Cerebellar cortex (tissue), 1 donor: ENCODE data around the gene BEND2.
"Not testable (repeated sequence)": the region's sequence is repeated elsewhere in the genome, so short reads cannot be mapped to it uniquely, and the experiment has no call there.

Experiments used
- DNase-seq: peaks from one replicate; pipeline ENCODE4 v3.0.0-alpha.2; 2015; ENCODE audit warnings: low spot score

The BEND2 gene

GRCh38 chrX:18220786-18221185, at the start of gene BEND2:
BEND2 (minus strand) TSS chrX:18220886; CDS start chrX:18220750, 136 bp downstream.
- DNase-seq: no peak

- no peak for DNase-seq
Observed at GRCh38 chrX:18255059-18255458, 34.4 kb upstream of the BEND2 start.

- no peak for DNase-seq
Observed at GRCh38 chrX:18252644-18253359, 32.1 kb upstream of the BEND2 start.

GRCh38 chrX:18229646-18230045, 9.0 kb upstream of the BEND2 start:
- not testable (repeated sequence) for DNase-seq

GRCh38 chrX:18228069-18228468, 7.4 kb upstream of the BEND2 start:
- no peak for DNase-seq

- no peak for DNase-seq
Observed at GRCh38 chrX:18227458-18227857, 6.8 kb upstream of the BEND2 start.

- DNase-seq: peak; percentile 17
Observed at GRCh38 chrX:18210470-18210869, 10.2 kb downstream of the BEND2 start.

- no peak for DNase-seq
Observed at GRCh38 chrX:18206657-18207056, 14.0 kb downstream of the BEND2 start.

- no peak for DNase-seq
Observed at GRCh38 chrX:18203631-18204030, 17.1 kb downstream of the BEND2 start.

GRCh38 chrX:18194688-18195087, 26.0 kb downstream of the BEND2 start:
- no peak for DNase-seq

GRCh38 chrX:18179446-18179845, 41.2 kb downstream of the BEND2 start:
- no peak for DNase-seq

- DNase-seq: no peak
Observed at GRCh38 chrX:18174971-18175370, 45.7 kb downstream of the BEND2 start.

- no peak for DNase-seq
Observed at GRCh38 chrX:18174209-18174608, 46.5 kb downstream of the BEND2 start.

- peak; percentile 50 for DNase-seq
Observed at GRCh38 chrX:18173494-18174180, 47.0 kb downstream of the BEND2 start.

GRCh38 chrX:18172970-18173369, 47.7 kb downstream of the BEND2 start:
- no peak for DNase-seq

- no peak for DNase-seq
Observed at GRCh38 chrX:18170910-18171309, 49.8 kb downstream of the BEND2 start.

- no peak for DNase-seq
Observed at GRCh38 chrX:18166068-18166467, 54.6 kb downstream of the BEND2 start.

- no peak for DNase-seq
Observed at GRCh38 chrX:18160369-18160768, 60.3 kb downstream of the BEND2 start.

- DNase-seq: no peak
Observed at GRCh38 chrX:18158963-18159362, 61.7 kb downstream of the BEND2 start.

GRCh38 chrX:18151649-18152048, 69.0 kb downstream of the BEND2 start:
- DNase-seq: no peak

- no peak for DNase-seq
Observed at GRCh38 chrX:18151157-18151556, 69.5 kb downstream of the BEND2 start.

GRCh38 chrX:18149454-18149853, 71.2 kb downstream of the BEND2 start:
- DNase-seq: no peak

- no peak for DNase-seq
Observed at GRCh38 chrX:18146954-18147353, 73.7 kb downstream of the BEND2 start.

GRCh38 chrX:18146009-18146408, 74.7 kb downstream of the BEND2 start:
- DNase-seq: no peak
